Stimulated activated CD4-positive, alpha-beta T cell treated with anti-CD3 and anti-CD28 coated beads, TNF-alpha, amount 100 ng/mL, for 48 hours (primary cell): ENCODE data around the gene HPX.
A peak's percentile ranks its signal among the peaks of the same experiment; 100 is the strongest.

Source experiments
- DNase-seq, 3 donors: peaks; one replicate each; pipeline ENCODE4 v3.0.0-alpha.2; 2020; ENCODE audit warnings: low read depth in 3 of 3

Gene HPX

GRCh38 chr11:6390718-6391469 is 49.9 kb downstream of the HPX start:
- no peak for DNase-seq

DNA sequence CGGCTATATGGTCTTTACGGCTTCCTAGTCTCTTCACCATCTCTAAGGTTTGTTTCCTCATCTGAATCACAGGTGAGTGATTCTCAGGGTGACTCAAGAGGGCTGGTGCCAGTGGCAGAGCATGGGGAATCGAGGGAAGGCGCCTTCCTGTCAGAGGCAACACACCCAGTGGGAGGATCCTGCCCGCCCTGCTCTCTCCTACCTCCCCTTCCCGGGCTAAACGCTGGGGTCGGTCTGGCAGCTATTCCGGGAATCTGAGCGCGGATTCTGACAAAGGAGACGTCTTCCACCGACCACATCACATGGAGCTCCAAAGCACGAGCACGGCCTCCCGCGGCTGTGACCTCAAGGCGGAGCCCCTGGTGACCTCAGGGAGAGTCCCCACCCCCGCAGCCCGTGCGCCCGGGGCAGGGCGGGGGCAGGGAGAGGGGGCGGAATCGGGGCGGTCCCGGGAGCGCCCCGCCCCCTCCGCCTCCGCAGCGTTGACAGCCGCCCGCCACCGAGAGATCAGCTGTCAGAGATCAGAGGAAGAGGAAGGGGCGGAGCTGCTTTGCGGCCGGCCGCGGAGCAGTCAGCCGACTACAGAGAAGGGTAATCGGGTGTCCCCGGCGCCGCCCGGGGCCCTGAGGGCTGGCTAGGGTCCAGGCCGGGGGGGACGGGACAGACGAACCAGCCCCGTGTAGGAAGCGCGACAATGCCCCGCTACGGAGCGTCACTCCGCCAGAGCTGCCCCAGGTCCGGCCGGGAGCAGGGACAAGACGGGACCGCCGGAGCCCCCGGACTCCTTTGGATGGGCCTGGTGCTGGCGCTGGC is 50.7 kb downstream of the HPX start, which contains the start of gene SMPD1:
Gene SMPD1, plus strand, starts transcription at position 570 of the 813 bp plus-strand sequence. Its CDS starts 125 bp downstream, at position 695.
- DNase-seq = peak; percentile 87 to 94 (median 88)

DNA sequence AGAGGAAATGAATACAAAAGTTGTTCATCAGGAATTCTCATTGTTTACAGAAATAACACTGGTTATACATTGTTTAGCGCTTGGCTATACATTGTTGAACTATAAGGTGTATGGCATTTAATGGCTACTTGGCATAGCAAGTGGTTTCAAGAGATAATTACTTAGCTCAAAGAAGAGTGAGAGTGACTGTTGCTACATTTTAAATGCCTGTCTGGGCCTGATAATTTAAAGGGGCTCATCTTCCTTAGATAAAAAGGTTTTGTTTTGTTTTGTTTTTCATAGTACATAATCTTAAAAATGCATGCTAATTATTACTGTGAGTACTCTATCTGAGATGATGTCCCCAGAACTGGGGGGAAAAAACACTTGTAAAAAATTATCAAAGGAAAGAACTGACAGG is 52.0 kb downstream of the HPX start:
- DNase-seq = no peak

GRCh38 chr11:6387811-6388599 is 52.8 kb downstream of the HPX start:
- no peak for DNase-seq

GRCh38 chr11:6385046-6385777 is 55.6 kb downstream of the HPX start:
- no peak for DNase-seq
